IMR-90 (cell line): ENCODE results near the gene ZBTB48. TPM values are rescaled to one million over a fixed set of nuclear protein-coding genes. Genes with fewer than 3 reads are reported as not detected.

ENCODE experiments used
- ATAC-seq: fragments of 200-7000 bp; cut with Tn5 transposase; 2 replicates; pipeline ENCODE4 v1.9.1; 2020; ENCODE audit warnings: low read depth, mild to moderate bottlenecking, moderate library complexity
- BruUV-seq: library from RNA; stranded (reverse); fragments of 400-500 nt; replicated peaks from 2 replicates; lab custom pipeline; 2021; lab: Mats Ljungman, UMichigan
- CTCF ChIA-PET: fragments of 300-600 bp; formaldehyde crosslinking; extraction: SDS; loops from one replicate; lab custom pipeline; 2021; ENCODE audit warnings: antibody characterized with exemption; lab: Yijun Ruan, JAX
- POLR2A ChIA-PET: fragments of 300-600 bp; sonication (Branson Sonifier 250); formaldehyde crosslinking; loops from one replicate; lab custom pipeline; 2022; ENCODE audit warnings: antibody characterized with exemption; ENCODE audit not compliant: unreplicated experiment; lab: Charles Lee
- DNase-seq: peaks from one replicate; pipeline ENCODE4 v3.0.0; 2013
- H2AFZ ChIP-seq: replicated peaks from 2 replicates; pipeline ENCODE3; 2013; ENCODE audit warnings: low read length, mild to moderate bottlenecking; ENCODE audit not compliant: poor library complexity
- H2AK5ac ChIP-seq: 2 replicates; pipeline ENCODE4 v1.6.1; 2013; ENCODE audit warnings: low read depth, low read length, inconsistent platforms
- H2AK9ac ChIP-seq: replicated peaks from 2 replicates; pipeline ENCODE3; 2013; ENCODE audit warnings: mild to moderate bottlenecking, low read depth, low read length, moderate library complexity; ENCODE audit not compliant: poor library complexity
- H2BK120ac ChIP-seq: 2 replicates; pipeline ENCODE4 v1.6.1; 2013; ENCODE audit warnings: low read depth, low read length, inconsistent platforms
- H2BK15ac ChIP-seq: 3 replicates; pipeline ENCODE4 v1.6.1; 2013; ENCODE audit warnings: low read depth, low read length, inconsistent platforms
- H2BK20ac ChIP-seq: 2 replicates; pipeline ENCODE4 v1.6.1; 2013; ENCODE audit warnings: low read depth, mild to moderate bottlenecking, inconsistent platforms, low read length, moderate library complexity
- H2BK5ac ChIP-seq: 2 replicates; pipeline ENCODE4 v1.6.1; 2013; ENCODE audit warnings: mild to moderate bottlenecking, low read depth, low read length, inconsistent platforms; ENCODE audit not compliant: poor library complexity, severe bottlenecking
- H3K14ac ChIP-seq: replicated peaks from 2 replicates; pipeline ENCODE4 v1.6.1; 2013; ENCODE audit warnings: low read depth, low read length, inconsistent platforms
- H3K18ac ChIP-seq: 2 replicates; pipeline ENCODE4 v1.6.1; 2013; ENCODE audit warnings: low read depth, low read length, control low read depth
- H3K23ac ChIP-seq: 2 replicates; pipeline ENCODE4 v1.6.1; 2013; ENCODE audit warnings: low read depth, low read length, inconsistent platforms
- H3K27ac ChIP-seq: 2 replicates; pipeline ENCODE4 v1.5.1; 2013; ENCODE audit warnings: mild to moderate bottlenecking, control low read depth, low read length; ENCODE audit not compliant: insufficient read depth
- H3K27me3 ChIP-seq: 2 replicates; pipeline ENCODE4 v1.6.1; 2013; ENCODE audit warnings: low read length; ENCODE audit not compliant: control insufficient read depth, insufficient read depth
- H3K36me3 ChIP-seq: 2 replicates; pipeline ENCODE4 v1.6.1; 2013; ENCODE audit warnings: low read length, mixed read lengths; ENCODE audit not compliant: control insufficient read depth, insufficient read depth
- H3K4ac ChIP-seq: 2 replicates; pipeline ENCODE4 v1.6.1; 2013; ENCODE audit warnings: low read depth, low read length, inconsistent platforms
- H3K4me1 ChIP-seq: 2 replicates; pipeline ENCODE4 v1.6.1; 2013; ENCODE audit warnings: low read length, mixed read lengths; ENCODE audit not compliant: control insufficient read depth, insufficient read depth
- H3K4me2 ChIP-seq: 2 replicates; pipeline ENCODE4 v1.6.1; 2013; ENCODE audit warnings: low read depth, mild to moderate bottlenecking, control low read depth, low read length, moderate library complexity
- H3K4me3 ChIP-seq: 2 replicates; pipeline ENCODE4 v1.5.1; 2013; ENCODE audit warnings: low read depth, mild to moderate bottlenecking, control low read depth, low read length, moderate library complexity; ENCODE audit not compliant: insufficient read depth
- H3K56ac ChIP-seq: 2 replicates; pipeline ENCODE4 v1.6.1; 2013; ENCODE audit warnings: low read length, inconsistent platforms; ENCODE audit not compliant: insufficient read depth; ENCODE audit errors: extremely low read depth
- H3K79me1 ChIP-seq, 2 experiments: 2 replicates each; pipeline ENCODE4 v1.6.1; 2013; ENCODE audit warnings: low read length in 2 of 2, inconsistent platforms in 1 of 2, low read depth in 1 of 2
- H3K9ac ChIP-seq: 2 replicates; pipeline ENCODE4 v1.6.1; 2013; ENCODE audit warnings: low read depth, low read length, control low read depth
- H3K9me1 ChIP-seq: 2 replicates; pipeline ENCODE4 v1.6.1; 2013; ENCODE audit warnings: low read length, inconsistent platforms; ENCODE audit not compliant: insufficient read depth
- H3K9me3 ChIP-seq: 2 replicates; pipeline ENCODE4 v1.6.1; 2013; ENCODE audit warnings: low read length; ENCODE audit not compliant: control insufficient read depth, insufficient read depth
- H4K20me1 ChIP-seq: 2 replicates; pipeline ENCODE4 v1.6.1; 2013; ENCODE audit warnings: low read length, inconsistent platforms; ENCODE audit not compliant: insufficient read depth
- H4K5ac ChIP-seq: 2 replicates; pipeline ENCODE4 v1.6.1; 2013; ENCODE audit warnings: mild to moderate bottlenecking, low read depth, low read length, control low read depth
- H4K8ac ChIP-seq, 2 experiments: 2 replicates each; pipeline ENCODE4 v1.6.1; 2013; ENCODE audit warnings: low read depth in 2 of 2, low read length in 2 of 2, control low read depth in 1 of 2, inconsistent platforms in 1 of 2
- H4K91ac ChIP-seq: 2 replicates; pipeline ENCODE4 v1.6.1; 2013; ENCODE audit warnings: low read depth, low read length, inconsistent platforms; ENCODE audit not compliant: insufficient read depth
- CEBPB ChIP-seq: IDR thresholded peaks from 2 replicates; pipeline ENCODE4 v1.6.1; 2012; ENCODE audit warnings: low read depth, low read length, improper control_type of control experiment
- MAFK ChIP-seq: IDR thresholded peaks from 2 replicates; pipeline ENCODE4 v1.6.1; 2012; ENCODE audit warnings: low read depth, low read length, improper control_type of control experiment
- MXI1 ChIP-seq: IDR thresholded peaks from 2 replicates; pipeline ENCODE4 v1.6.1; 2012; ENCODE audit warnings: low read depth, mild to moderate bottlenecking, low read length, moderate library complexity, borderline replicate concordance
- RCOR1 ChIP-seq: IDR thresholded peaks from 2 replicates; pipeline ENCODE4 v1.6.1; 2012; ENCODE audit warnings: mild to moderate bottlenecking, low read length, improper control_type of control experiment; ENCODE audit not compliant: insufficient replicate concordance
- USF2 ChIP-seq: fragments of 150-350 bp; IDR thresholded peaks from 2 replicates; pipeline ENCODE4 v1.6.1; 2017; ENCODE audit warnings: mild to moderate bottlenecking, antibody characterized with exemption, low read length, low read depth
- WGBS, 2 experiments: methylation state at CpG; one replicate each; pipeline versions ENCODE4 v1.1.5 to v1.1.7; 2013; ENCODE audit warnings: missing lambda C conversion rate in 2 of 2; ENCODE audit not compliant: insufficient read length in 1 of 2; ENCODE audit errors: extremely low coverage in 2 of 2; 5-methylcytosine and 5-hydroxymethylcytosine counted together
- dilution Hi-C: fragments of 300-500 bp; cut with HindIII; formaldehyde crosslinking; loops from one replicate; pipeline ENCODE4 v1.14.3; 2018; ENCODE audit warnings: low sequenced_read_pairs; ENCODE audit not compliant: unreplicated experiment
- in situ Hi-C: fragments of 300-500 bp; cut with MboI; formaldehyde crosslinking; loops from 3 replicates; pipeline ENCODE4 v1.14.3; 2019; ENCODE audit warnings: low sequenced_read_pairs, inconsistent platforms, mixed read lengths
- intact Hi-C: fragments of 100-400 bp; cut with micrococcal nuclease; formaldehyde crosslinking; loops from 2 replicates; pipeline ENCODE4 v1.10.0; 2022
- polyA plus RNA-seq, 3 experiments: library from polyadenylated mRNA; depleted of rRNA; stranded (reverse); fragments of >200 nt; gene quantifications; 2 replicates each; pipeline ENCODE4 v1.2.3, GENCODE V29; 2012; ENCODE audit warnings: low replicate concordance in 1 of 3
- total RNA-seq: library from RNA; depleted of rRNA; stranded (reverse); fragments of >200 nt; gene quantifications from 2 replicates; pipeline ENCODE4 v1.2.3, GENCODE V29; 2012
- TF ChIP-seq, protein P1 (sequence below): fragments of 150-350 bp; IDR thresholded peaks from 2 replicates; pipeline ENCODE4 v1.6.1; 2016; ENCODE audit warnings: low read depth, mild to moderate bottlenecking, low read length, moderate library complexity, borderline replicate concordance

The ZBTB48 gene
- total and polyA plus RNA-seq, 2 of the 4 experiments (the other 2 are of a cell fraction), result 9.3 to 17.5 TPM

DNA sequence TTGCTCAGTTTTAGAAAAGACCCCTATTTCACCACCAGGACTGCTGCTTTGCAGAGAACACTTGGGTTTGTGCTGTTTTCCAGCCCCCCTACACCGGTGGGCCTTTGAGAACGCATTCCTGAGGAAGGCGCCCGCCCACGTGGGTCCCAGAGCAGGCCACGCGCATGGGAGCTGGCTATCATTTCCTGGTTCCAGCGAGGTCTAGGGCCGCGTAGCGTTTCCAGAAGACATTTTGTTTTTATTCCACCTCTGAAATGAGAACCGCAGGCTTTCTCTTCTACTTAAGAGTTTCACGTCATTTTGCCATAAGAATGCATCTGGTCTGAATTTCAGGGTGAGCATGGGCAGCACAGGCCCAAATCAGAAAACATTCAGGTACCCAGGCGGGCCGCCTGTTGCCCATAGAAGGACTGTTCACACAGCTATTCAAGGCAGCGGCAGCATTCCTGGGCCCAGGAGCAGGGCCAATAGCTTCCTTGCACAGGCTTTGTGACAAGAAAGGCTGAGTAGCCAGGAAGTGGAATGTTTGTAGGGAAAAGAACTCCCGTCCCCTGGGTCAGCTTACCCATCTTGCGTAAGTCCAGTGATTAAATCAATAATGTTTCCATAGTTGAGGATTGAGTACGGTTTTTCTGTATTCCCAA, 24.2 kb downstream of the ZBTB48 start:
- CTCF ChIA-PET, result no interaction called here

More for the DNA sequence above, 24.2 kb downstream of the ZBTB48 start:
- Histone ChIP-seq H3K56ac (peak overlapping the region; percentile 94), H3K23ac (peak overlapping the region; percentile 84), H4K5ac (peak overlapping the region; percentile 96), H3K4me2 (peak overlapping the region; percentile 75), H3K9me3 (no peaks in the 10 kb centered on the region), H3K27ac (peak overlapping the region; percentile 95), H2AK5ac (peak overlapping the region; percentile 79), H2BK5ac (peak overlapping the region; percentile 96), H3K36me3 (peaks cover 3% of the 10 kb centered on the region; the same call in 1 of the 2 replicates), H2BK120ac (peak overlapping the region; percentile 95), H4K20me1 (peaks cover 34% of the 10 kb centered on the region), H2BK15ac (peak overlapping the region; percentile 89), H3K4ac (peak overlapping the region; percentile 85), H3K9me1 (peaks cover 10% of the 10 kb centered on the region), H2AK9ac (peak overlapping the region; percentile 88), H3K18ac (peak overlapping the region; percentile 81), H4K8ac (peak overlapping the region; percentile 98), H2AFZ (peak overlapping the region; percentile 96), H3K4me1 (peaks cover 14% of the 10 kb centered on the region), H3K27me3 (no peaks in the 10 kb centered on the region), H2BK20ac (peak overlapping the region; percentile 80), H3K79me1 (peaks cover 0 to 37% of the 10 kb centered on the region in 2 experiments; a peak in 2 of 4 replicates), H3K4me3 (no peak overlapping the region), H3K14ac (peak overlapping the region; percentile 95), H3K9ac (peak overlapping the region; percentile 81), H4K91ac (peak overlapping the region; percentile 96)
- peak; percentile 86 for DNase-seq
- in situ Hi-C loops (no loop called here), dilution Hi-C loops (no loop called here), intact Hi-C loops (loop anchor here (1.0 kb wide), 1 partner anchor 9 kb away; the partner anchor contains the start of gene PHF13)
- BruUV-seq, result no TSS peak
- POLR2A ChIA-PET, result no interaction called here
- 0 out of 2 replicates have a peak, but pooled peaks have one; percentile 29 for TF ChIP-seq MAFK
- TF ChIP-seq, protein P1, sequence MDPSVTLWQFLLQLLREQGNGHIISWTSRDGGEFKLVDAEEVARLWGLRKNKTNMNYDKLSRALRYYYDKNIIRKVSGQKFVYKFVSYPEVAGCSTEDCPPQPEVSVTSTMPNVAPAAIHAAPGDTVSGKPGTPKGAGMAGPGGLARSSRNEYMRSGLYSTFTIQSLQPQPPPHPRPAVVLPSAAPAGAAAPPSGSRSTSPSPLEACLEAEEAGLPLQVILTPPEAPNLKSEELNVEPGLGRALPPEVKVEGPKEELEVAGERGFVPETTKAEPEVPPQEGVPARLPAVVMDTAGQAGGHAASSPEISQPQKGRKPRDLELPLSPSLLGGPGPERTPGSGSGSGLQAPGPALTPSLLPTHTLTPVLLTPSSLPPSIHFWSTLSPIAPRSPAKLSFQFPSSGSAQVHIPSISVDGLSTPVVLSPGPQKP, result no peak
- TF ChIP-seq MXI1, result peak; percentile 87; the same call in 1 of the 2 replicates
- TF ChIP-seq RCOR1, result no peak
- peak; percentile 67; the same call in 1 of the 2 replicates for TF ChIP-seq USF2
- TF ChIP-seq CEBPB, result peak; percentile 91
- ATAC-seq, result peak; percentile 16
- 10% methylated on average over 15 of the region's 19 CpGs; no CpG with 5 or more reads in 1 of the 2 experiments for WGBS, 2 experiments
